HG02884 (cell line): ENCODE data around the gene SOCS6.
"Not testable (repeated sequence)": the region's sequence is repeated elsewhere in the genome, so short reads cannot be mapped to it uniquely, and the experiment has no call there.

Experiments
- ATAC-seq: cut with Tn5 transposase; IDR thresholded peaks from one replicate; pipeline ENCODE4 v1.9.1; 2021; ENCODE audit warnings: mild to moderate bottlenecking, moderate library complexity; ENCODE audit not compliant: unreplicated experiment

Gene SOCS6

GRCh38 chr18:70354771-70355170 is 65.9 kb downstream of the SOCS6 start:
- ATAC-seq: no peak

DNA sequence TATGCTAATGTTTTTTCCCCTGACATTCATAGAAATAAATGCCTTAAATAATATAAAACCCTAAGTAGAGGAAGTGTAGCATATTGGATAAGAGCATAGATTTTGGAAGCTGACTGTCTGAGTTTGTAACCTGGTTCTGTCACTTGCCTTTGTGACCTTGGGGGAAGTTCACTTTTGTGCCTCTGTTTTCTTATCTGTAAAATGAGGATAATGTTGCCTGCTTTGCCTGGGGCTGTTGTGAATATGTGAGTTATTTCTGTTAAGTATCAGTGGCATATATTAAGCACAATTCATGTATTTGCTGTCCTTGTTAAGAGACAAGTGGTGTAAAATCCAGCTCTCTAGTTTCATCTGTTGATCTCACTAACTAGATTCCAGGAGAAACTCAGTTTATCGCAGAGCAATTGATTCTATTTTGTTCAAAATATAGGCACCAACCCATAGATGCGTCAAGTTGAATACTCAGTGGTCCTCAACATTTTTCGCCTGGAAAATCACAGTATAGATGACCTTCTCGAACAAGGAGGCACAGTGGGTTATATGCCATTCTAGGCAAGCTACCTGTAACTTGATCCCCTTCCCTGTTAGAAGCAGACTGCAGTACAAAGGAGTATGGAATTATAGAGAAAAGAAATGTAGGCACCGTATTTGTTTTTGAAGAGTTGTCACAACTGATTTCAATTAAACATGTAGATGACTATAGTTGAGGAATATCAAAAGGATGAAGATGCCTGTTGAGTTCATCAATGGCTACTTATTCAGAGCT is 67.0 kb downstream of the SOCS6 start:
- ATAC-seq: no peak

- ATAC-seq: peak; percentile 86
Observed at GRCh38 chr18:70358105-70358406, 69.2 kb downstream of the SOCS6 start.

GRCh38 chr18:70359071-70359470 is 70.2 kb downstream of the SOCS6 start:
- no peak for ATAC-seq

- ATAC-seq: no peak
Observed at GRCh38 chr18:70362258-70362657, 73.4 kb downstream of the SOCS6 start.

DNA sequence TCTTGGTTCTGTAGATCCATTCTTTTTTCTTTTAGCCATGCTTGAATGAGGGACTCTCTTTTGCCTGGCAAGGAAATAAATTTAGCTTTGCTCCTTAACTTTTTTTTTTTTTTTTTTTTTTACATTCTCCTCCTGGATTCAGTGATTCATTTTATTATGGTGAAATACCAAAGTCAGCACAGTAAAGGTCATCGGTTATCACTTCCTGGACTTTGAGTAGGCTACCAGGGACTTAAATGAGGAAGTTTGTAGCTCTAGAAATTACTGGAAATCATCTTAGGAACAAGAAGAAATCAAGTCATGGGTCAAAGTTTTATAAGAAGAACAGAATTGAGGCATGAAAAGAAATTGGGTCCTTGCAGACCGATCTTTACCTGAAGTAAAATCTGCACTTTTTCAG is 75.0 kb downstream of the SOCS6 start:
- no peak for ATAC-seq

DNA sequence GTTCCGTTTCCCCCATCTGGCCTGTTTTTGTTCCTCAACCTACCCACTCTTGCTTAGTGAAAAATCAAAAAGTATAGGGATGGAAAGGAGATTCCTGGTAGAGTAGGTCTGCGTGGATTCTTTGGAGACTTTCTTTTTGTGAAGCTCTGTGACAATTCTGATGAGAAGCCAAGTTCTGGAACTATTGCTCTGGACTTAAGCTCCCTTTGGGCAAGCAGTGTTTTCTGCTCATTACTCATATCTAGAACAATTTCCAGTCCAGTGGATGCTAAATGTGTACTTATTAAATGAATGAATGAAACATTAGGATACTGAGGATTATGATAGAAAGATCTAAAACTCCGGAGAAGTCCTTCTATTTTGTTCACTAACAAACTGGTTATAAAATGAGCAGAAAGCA is 76.5 kb downstream of the SOCS6 start:
- ATAC-seq: no peak

DNA sequence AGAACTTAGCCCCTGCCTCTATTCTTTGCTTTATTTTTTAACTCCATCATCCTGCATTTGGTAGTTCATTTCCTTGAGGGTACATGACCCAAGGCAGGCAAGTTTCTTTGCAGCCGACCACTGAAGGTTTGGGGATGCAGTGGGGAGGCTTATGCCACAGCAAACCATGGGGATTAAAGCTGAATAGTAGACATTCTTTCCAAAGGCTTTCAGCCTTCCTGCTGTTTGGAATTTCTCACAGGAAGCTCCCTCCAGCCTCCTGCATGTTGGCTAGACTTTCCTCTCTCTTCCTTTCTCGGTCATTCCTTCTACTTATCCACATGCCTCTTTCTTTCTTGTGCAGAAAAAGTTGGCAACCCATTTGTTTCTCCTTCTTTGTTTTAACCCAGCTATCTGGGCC is 77.3 kb downstream of the SOCS6 start:
- ATAC-seq: no peak

GRCh38 chr18:70366670-70367069 is 77.8 kb downstream of the SOCS6 start:
- no peak for ATAC-seq

- not testable (repeated sequence) for ATAC-seq
Observed at GRCh38 chr18:70367344-70367743, 78.5 kb downstream of the SOCS6 start.

DNA sequence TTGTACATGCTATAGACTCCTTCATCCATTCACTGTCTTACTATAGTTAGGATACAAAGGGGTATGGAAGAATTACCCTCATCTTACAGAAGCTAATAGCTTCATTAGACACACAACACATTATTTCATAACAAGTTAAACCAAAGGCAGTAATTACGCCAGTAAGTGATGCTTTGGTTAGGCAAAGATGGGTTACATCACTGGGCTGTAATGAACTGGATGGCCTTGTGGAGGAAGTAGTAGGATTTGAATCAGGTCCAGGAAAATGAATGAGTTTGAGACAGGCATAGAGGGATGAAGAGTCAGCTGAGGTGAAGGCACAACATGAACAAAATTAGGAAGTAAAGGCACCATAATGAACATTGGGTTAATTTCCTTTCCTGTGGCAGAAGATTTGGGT is 80.1 kb downstream of the SOCS6 start:
- no peak for ATAC-seq

- ATAC-seq: no peak
Observed at GRCh38 chr18:70370762-70371733, 82.2 kb downstream of the SOCS6 start.

GRCh38 chr18:70371908-70372307 is 83.1 kb downstream of the SOCS6 start:
- no peak for ATAC-seq

GRCh38 chr18:70372450-70373041 is 83.7 kb downstream of the SOCS6 start:
- no peak for ATAC-seq

GRCh38 chr18:70373042-70373519 is 84.2 kb downstream of the SOCS6 start:
- no peak for ATAC-seq

DNA sequence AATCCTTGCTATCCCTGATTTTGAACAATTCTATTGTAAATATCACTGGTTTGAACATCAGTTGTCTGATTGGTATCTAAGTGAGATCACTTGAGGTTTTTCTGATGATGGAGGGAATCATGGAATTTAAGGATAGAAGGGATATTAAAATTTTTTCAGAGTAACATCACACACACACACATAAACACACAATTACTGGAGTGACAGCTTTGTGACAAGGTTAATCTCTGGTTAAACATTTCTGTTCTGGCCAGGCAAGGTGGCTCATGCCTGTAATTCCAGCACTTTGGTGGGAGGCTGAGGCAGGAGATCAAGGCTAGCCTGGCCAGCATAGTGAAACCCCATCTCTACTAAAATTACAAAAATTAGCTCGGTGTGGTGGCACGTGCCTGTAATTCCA is 85.3 kb downstream of the SOCS6 start:
- ATAC-seq: no peak

GRCh38 chr18:70376137-70376913 is 87.5 kb downstream of the SOCS6 start:
- ATAC-seq: no peak

DNA sequence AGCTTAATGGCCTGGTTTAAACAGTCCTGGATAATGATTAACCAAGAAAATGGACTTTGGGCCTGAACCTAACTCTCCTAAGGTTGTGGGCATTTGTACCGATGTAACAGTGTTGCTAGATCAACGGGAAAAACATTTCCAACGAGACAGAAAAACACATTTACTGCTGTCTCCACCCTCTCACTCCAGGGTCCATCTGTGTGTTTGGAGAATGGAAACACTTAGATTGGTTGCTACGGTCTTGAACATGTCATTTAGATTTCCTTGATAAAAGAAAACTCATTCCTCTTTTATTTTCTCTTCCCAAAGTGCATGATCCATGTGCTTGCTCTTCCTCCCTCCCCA is 88.0 kb downstream of the SOCS6 start:
- ATAC-seq: no peak

GRCh38 chr18:70377317-70377799 is 88.5 kb downstream of the SOCS6 start:
- ATAC-seq: no peak

DNA sequence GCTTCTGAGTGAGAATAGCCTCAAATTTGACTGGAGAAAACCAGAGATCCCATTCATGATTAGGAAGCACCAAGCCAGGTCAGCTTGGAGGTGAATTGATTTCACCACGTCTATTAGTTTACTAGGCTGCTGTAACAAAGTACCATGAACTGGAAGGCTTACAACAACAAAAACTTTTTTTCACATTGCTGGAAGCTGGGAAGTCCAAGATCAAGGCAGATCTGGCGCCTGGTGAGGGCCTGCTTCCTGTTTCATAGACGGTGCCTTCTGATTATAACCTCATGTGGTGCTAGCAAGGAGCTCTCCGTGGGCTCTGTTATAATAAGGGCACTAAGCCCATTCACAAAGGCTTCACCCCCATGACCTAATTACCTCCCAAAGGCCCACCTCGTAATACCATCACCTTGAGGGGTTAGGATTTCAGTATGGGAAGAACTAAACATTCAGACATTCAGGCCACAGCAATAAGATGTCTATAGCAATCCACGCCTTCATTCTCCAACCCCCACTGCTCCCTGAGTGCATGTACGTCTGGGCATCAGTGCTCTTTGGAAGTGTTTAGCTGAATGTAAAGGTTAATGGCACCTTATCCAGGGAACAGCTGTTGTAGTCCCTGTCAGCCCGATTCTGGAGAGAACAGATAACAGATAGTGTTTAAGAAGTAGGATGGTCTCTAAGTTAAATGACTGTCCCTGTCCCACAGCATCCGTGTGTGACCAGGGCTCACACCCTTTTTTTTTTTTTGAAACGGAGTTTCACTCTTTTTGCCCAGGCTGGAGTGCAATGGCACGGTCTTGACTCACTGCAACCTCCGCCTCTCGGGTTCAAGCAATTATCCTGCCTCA is 89.2 kb downstream of the SOCS6 start:
- ATAC-seq: no peak
